Vagina (tissue), 2 donors: ENCODE measurements around the gene FAM110D. TPM values are rescaled to one million over a fixed set of nuclear protein-coding genes. Genes with fewer than 3 reads are reported as not detected.

Source experiments
- DNase-seq, 2 donors: peaks; one replicate each; pipeline ENCODE4 v3.0.0-alpha.2; 2017; ENCODE audit errors: extremely low spot score in 2 of 2
- H3K27ac ChIP-seq: fragments of 200-600 bp; sonication (generic); one replicate; pipeline ENCODE4 v1.5.1; 2019
- H3K27me3 ChIP-seq: fragments of 200-600 bp; sonication (generic); one replicate; pipeline ENCODE4 v1.5.1; 2019
- H3K36me3 ChIP-seq, 2 donors: fragments of 200-600 bp; sonication (generic); one replicate each; pipeline ENCODE4 v1.5.1; 2017 to 2019
- H3K4me1 ChIP-seq: fragments of 200-600 bp; sonication (generic); one replicate; pipeline ENCODE4 v1.5.1; 2019
- H3K4me3 ChIP-seq, 2 donors: fragments of 200-600 bp; sonication (generic); 1 replicate in 1 of 2; 2 replicates in 1 of 2; pipeline ENCODE4 v1.5.1; 2016 to 2019
- H3K9me3 ChIP-seq: fragments of 200-600 bp; sonication (generic); one replicate; pipeline ENCODE4 v1.5.1; 2019
- CTCF ChIP-seq, 3 experiments: fragments of 450-650 bp in 2 of 3; fragments of 200-600 bp in 1 of 3; sonication (generic) in 1 of 3; IDR thresholded peaks; one replicate each; pipeline ENCODE4 v1.5.1; 2017 to 2019; ENCODE audit warnings: antibody characterized with exemption in 3 of 3, mild to moderate bottlenecking in 2 of 3, moderate library complexity in 2 of 3
- POLR2A ChIP-seq, 2 donors: fragments of 450-650 bp; IDR thresholded peaks; one replicate each; pipeline ENCODE4 v1.6.1; 2017; ENCODE audit warnings: antibody characterized with exemption in 2 of 2, mild to moderate bottlenecking in 2 of 2, moderate library complexity in 2 of 2
- POLR2AphosphoS5 ChIP-seq, 2 donors: sonication (generic); formaldehyde crosslinking; IDR thresholded peaks; one replicate each; pipeline ENCODE4 v1.9.0; 2017; ENCODE audit warnings: antibody characterized with exemption in 2 of 2, mild to moderate bottlenecking in 2 of 2, low read depth in 1 of 2; ENCODE audit not compliant: insufficient read depth in 1 of 2
- intact Hi-C: fragments of 100-400 bp; cut with DNase I; formaldehyde crosslinking; loops from one replicate; pipeline ENCODE4 v1.15.1; 2023
- total RNA-seq: library from RNA; depleted of rRNA; stranded (reverse); fragments of >200 nt; gene quantifications from one replicate; pipeline ENCODE4 v1.2.3, GENCODE V29; 2016

Gene FAM110D
- total RNA-seq, 1 donor from 2014 or later, result 4.2 TPM

DNA sequence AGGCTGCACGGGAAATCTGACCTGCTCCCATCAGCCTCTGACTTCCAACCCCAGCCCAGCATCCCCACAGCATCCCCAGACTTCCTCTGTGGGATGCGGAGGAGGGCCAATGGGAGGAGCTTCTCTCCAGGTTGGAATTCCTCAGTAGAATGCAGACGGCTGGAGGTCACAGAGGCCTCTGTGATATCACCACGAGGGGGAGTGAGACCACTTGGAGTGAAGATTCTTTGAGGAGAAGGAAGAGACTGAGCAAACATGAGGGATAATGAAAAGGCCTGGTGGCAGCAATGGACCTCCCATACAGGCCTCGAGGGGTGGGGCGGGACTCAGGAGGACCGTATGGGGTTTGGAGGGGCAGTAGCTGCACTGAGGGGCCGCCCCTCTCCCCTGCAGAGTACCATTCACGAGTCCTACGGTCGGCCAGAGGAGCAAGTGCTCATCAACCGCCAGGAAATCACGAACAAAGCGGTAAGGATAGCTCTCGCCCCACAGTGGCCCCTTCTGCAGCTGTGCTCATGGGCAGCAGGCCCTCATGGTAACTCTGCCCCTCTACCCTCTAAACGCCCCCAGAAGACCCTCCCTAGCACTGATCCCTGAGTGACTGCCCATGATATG, 31.6 kb downstream of the FAM110D start, which contains the start of gene CATSPER4:
CATSPER4 (plus strand) TSS at position 230 of the 615 bp plus-strand sequence; CDS start at position 256, 26 bp downstream.
- H3K4me3 ChIP-seq, result no peak within 1 kb of the TSS
- TF ChIP-seq CTCF (IDR thresholded peaks at IDR 0.05) (no peak), POLR2A (IDR thresholded peaks at IDR 0.05) (no peak), POLR2AphosphoS5 (IDR thresholded peaks at IDR 0.05; ENCODE audit: insufficient read depth in 1 of 2, low read depth in 1 of 2) (no peak)
- H3K27ac ChIP-seq, result no peak within 1 kb of the TSS
- no peak for DNase-seq
- H3K9me3 ChIP-seq, result no peaks in the 10 kb centered on the region
- H3K4me1 ChIP-seq, result no peaks in the 10 kb centered on the region
- H3K27me3 ChIP-seq, result no peaks in the 10 kb centered on the region
- no peaks in the 10 kb centered on the region for H3K36me3 ChIP-seq
- intact Hi-C loops, result no loop called here

- H3K9me3 ChIP-seq, result no peaks in the 10 kb centered on the region
- H3K27ac ChIP-seq, result no peak overlapping the region
- H3K27me3 ChIP-seq, result no peaks in the 10 kb centered on the region
- no peak overlapping the region for H3K4me3 ChIP-seq
- no peaks in the 10 kb centered on the region for H3K36me3 ChIP-seq
- TF ChIP-seq POLR2A (IDR thresholded peaks at IDR 0.05), result no peak
- no peak for TF ChIP-seq CTCF (IDR thresholded peaks at IDR 0.05)
- no peak for TF ChIP-seq POLR2AphosphoS5 (IDR thresholded peaks at IDR 0.05; ENCODE audit: insufficient read depth in 1 of 2, low read depth in 1 of 2)
- H3K4me1 ChIP-seq, result no peaks in the 10 kb centered on the region
- DNase-seq, result no peak
- intact Hi-C loops, result no loop called here
Measured at GRCh38 chr1:26191739-26192138, 32.9 kb downstream of the FAM110D start.

DNA sequence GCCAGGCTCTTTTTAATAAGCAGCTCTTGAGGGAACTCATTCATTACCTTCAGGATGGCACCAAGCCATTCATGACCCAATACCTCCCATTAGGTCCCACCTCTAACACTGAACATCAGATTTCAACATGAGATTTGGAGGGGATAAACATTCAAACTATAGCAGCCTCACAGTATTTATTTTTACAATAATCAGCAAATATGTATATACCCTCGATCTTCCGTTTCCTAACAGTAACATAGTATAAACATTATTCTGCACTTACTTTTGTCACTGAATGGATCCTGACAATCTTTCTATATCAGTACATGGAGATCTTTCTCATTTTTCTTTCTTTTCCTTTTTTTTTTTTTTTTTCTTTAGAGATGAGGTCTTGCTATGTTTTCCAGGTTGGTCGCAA, 36.9 kb downstream of the FAM110D start:
- Histone ChIP-seq H3K4me3 (no peak overlapping the region), H3K27ac (no peak overlapping the region), H3K27me3 (no peaks in the 10 kb centered on the region), H3K9me3 (no peaks in the 10 kb centered on the region), H3K36me3 (no peaks in the 10 kb centered on the region), H3K4me1 (peaks cover 5% of the 10 kb centered on the region)
- intact Hi-C loops, result no loop called here
- TF ChIP-seq CTCF (IDR thresholded peaks at IDR 0.05) (no peak), POLR2AphosphoS5 (IDR thresholded peaks at IDR 0.05; ENCODE audit: insufficient read depth in 1 of 2, low read depth in 1 of 2) (no peak), POLR2A (IDR thresholded peaks at IDR 0.05) (no peak)
- DNase-seq, result no peak

GRCh38 chr1:26197301-26197700, 38.4 kb downstream of the FAM110D start:
- Histone ChIP-seq H3K27me3 (no peaks in the 10 kb centered on the region), H3K4me1 (peaks cover 12% of the 10 kb centered on the region), H3K27ac (no peak overlapping the region), H3K4me3 (no peak overlapping the region), H3K9me3 (no peaks in the 10 kb centered on the region), H3K36me3 (no peaks in the 10 kb centered on the region)
- no peak for TF ChIP-seq CTCF (IDR thresholded peaks at IDR 0.05)
- TF ChIP-seq POLR2AphosphoS5 (IDR thresholded peaks at IDR 0.05; ENCODE audit: insufficient read depth in 1 of 2, low read depth in 1 of 2), result no peak
- no peak for TF ChIP-seq POLR2A (IDR thresholded peaks at IDR 0.05)
- no peak for DNase-seq
- intact Hi-C loops, result no loop called here

GRCh38 chr1:26197813-26198212, 38.9 kb downstream of the FAM110D start:
- Histone ChIP-seq H3K9me3 (no peaks in the 10 kb centered on the region), H3K36me3 (no peaks in the 10 kb centered on the region), H3K4me1 (peaks cover 12% of the 10 kb centered on the region), H3K27me3 (no peaks in the 10 kb centered on the region), H3K4me3 (no peak overlapping the region), H3K27ac (no peak overlapping the region)
- DNase-seq, result no peak
- intact Hi-C loops, result no loop called here
- TF ChIP-seq POLR2A (IDR thresholded peaks at IDR 0.05) (no peak), POLR2AphosphoS5 (IDR thresholded peaks at IDR 0.05; ENCODE audit: insufficient read depth in 1 of 2, low read depth in 1 of 2) (no peak), CTCF (IDR thresholded peaks at IDR 0.05) (no peak)
